Body of pancreas (tissue), 4 donors: ENCODE data around the gene TCEANC2. TPM values are rescaled to one million over a fixed set of nuclear protein-coding genes. Genes with fewer than 3 reads are reported as not detected.
"Not testable (repeated sequence)": the region's sequence is repeated elsewhere in the genome, so short reads cannot be mapped to it uniquely, and the experiment has no call there.

Experiments used
- ATAC-seq: fragments of 150-250 bp; one replicate; pipeline ENCODE4 v1.9.1; 2016
- DNase-seq, 4 donors: peaks; one replicate each; pipeline ENCODE4 v3.0.0-alpha.2; 2019
- H3K27ac ChIP-seq, 4 donors: fragments of 200-600 bp; sonication (generic); 1 replicate in 3 of 4; 2 replicates in 1 of 4; pipeline versions ENCODE4 v1.5.1 to v1.6.1; 2016 to 2019; ENCODE audit warnings: mild to moderate bottlenecking in 1 of 4, mixed read lengths in 1 of 4, moderate library complexity in 1 of 4
- H3K27me3 ChIP-seq, 2 donors: fragments of 200-600 bp; sonication (generic); one replicate each; pipeline ENCODE4 v1.6.0; 2016; ENCODE audit warnings: mild to moderate bottlenecking in 1 of 2
- H3K36me3 ChIP-seq, 2 donors: fragments of 200-600 bp; sonication (generic); replicated peaks in 1 of 2; 2 replicates each; pipeline ENCODE4 v1.5.1; 2016; ENCODE audit warnings: low read depth in 2 of 2; ENCODE audit not compliant: insufficient read depth in 1 of 2
- H3K4me1 ChIP-seq: fragments of 200-600 bp; sonication (generic); one replicate; pipeline ENCODE4 v1.6.0; 2016
- H3K4me3 ChIP-seq, 2 donors: fragments of 200-600 bp; sonication (generic); 1 replicate in 1 of 2; 2 replicates in 1 of 2; pipeline ENCODE4 v1.5.1; 2016 to 2019
- H3K9me3 ChIP-seq, 3 donors: fragments of 200-600 bp; sonication (generic); 1 replicate in 2 of 3; 2 replicates in 1 of 3; pipeline ENCODE4 v1.5.1; 2016
- POLR2A ChIP-seq, 3 donors: fragments of 450-650 bp; IDR thresholded peaks; one replicate each; pipeline ENCODE4 v1.6.1; 2016; ENCODE audit warnings: antibody characterized with exemption in 3 of 3, mild to moderate bottlenecking in 2 of 3
- WGBS, 2 donors: methylation state at CpG; one replicate each; pipeline ENCODE4 v1.1.5; 2017; 5-methylcytosine and 5-hydroxymethylcytosine counted together
- intact Hi-C: fragments of 100-400 bp; cut with DNase I; formaldehyde crosslinking; loops from one replicate; pipeline ENCODE4 v1.15.1; 2023
- total RNA-seq, 2 donors: library from RNA; depleted of rRNA; stranded (reverse); fragments of >200 nt; gene quantifications; one replicate each; pipeline ENCODE4 v1.1.0, GENCODE V29; 2016
- TF ChIP-seq, protein P1 (sequence below), 7 experiments: fragments of 450-650 bp in 4 of 7; fragments of 200-600 bp in 3 of 7; sonication (generic) in 3 of 7; IDR thresholded peaks; one replicate each; pipeline ENCODE4 v1.5.1; 2016 to 2019; ENCODE audit warnings: antibody characterized with exemption in 7 of 7

TCEANC2 gene
- 1 to 10 TPM; 1.3 to 2.9 TPM for total RNA-seq

GRCh38 chr1:54052934-54053744, at the start of gene TCEANC2, which contains the start of gene TMEM59:
Gene TCEANC2 (plus strand): TSS chr1:54053608. CDS start chr1:54054423, 815 bp downstream.
Gene TMEM59 (minus strand): TSS chr1:54053204. CDS start chr1:54053188, 16 bp downstream.
- DNase-seq (peak; percentile 97 to 99 (median 97)), ATAC-seq (peak; percentile 95)
- peak; percentile 62 to 90 (median 87) for TF ChIP-seq POLR2A (IDR thresholded peaks at IDR 0.05)
- TF ChIP-seq, protein P1, sequence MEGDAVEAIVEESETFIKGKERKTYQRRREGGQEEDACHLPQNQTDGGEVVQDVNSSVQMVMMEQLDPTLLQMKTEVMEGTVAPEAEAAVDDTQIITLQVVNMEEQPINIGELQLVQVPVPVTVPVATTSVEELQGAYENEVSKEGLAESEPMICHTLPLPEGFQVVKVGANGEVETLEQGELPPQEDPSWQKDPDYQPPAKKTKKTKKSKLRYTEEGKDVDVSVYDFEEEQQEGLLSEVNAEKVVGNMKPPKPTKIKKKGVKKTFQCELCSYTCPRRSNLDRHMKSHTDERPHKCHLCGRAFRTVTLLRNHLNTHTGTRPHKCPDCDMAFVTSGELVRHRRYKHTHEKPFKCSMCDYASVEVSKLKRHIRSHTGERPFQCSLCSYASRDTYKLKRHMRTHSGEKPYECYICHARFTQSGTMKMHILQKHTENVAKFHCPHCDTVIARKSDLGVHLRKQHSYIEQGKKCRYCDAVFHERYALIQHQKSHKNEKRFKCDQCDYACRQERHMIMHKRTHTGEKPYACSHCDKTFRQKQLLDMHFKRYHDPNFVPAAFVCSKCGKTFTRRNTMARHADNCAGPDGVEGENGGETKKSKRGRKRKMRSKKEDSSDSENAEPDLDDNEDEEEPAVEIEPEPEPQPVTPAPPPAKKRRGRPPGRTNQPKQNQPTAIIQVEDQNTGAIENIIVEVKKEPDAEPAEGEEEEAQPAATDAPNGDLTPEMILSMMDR (IDR thresholded peaks at IDR 0.05): peak in 3 of 7 experiments; percentile 24 to 31 (median 25)
- 0 to 1% methylated on average over 24 to 59 of the region's 59 CpGs for WGBS, 2 donors
- Histone ChIP-seq H3K9me3 (no peaks in the 10 kb centered on the region), H3K36me3 (no peaks in the 10 kb centered on the region), H3K27me3 (no peaks in the 10 kb centered on the region), H3K4me1 (peaks cover 45% of the 10 kb centered on the region), H3K27ac (peak within 1 kb of the TSS; percentile 82 to 96 (median 92)), H3K4me3 (peak within 1 kb of the TSS; percentile 70 to 82)
- intact Hi-C loops: loop anchor here (10.0 kb wide), 1 partner anchor 208 kb away; no protein-coding TSS in a partner anchor

- H3K4me3 ChIP-seq, H3K36me3 ChIP-seq, H3K27ac ChIP-seq, ATAC-seq, DNase-seq, H3K9me3 ChIP-seq, H3K4me1 ChIP-seq, intact Hi-C loops, H3K27me3 ChIP-seq: not testable (repeated sequence)
- 91 to 100% methylated on average over 2 to 18 of the region's 19 CpGs for whole genome bisulfite sequencing, 2 donors
Observed at GRCh38 chr1:54003750-54004480, 49.5 kb upstream of the TCEANC2 start.

GRCh38 chr1:54004481-54005049, 48.8 kb upstream of the TCEANC2 start:
- Histone ChIP-seq H3K4me1 (no peaks in the 10 kb centered on the region), H3K27ac (no peak overlapping the region), H3K36me3 (no peaks in the 10 kb centered on the region), H3K9me3 (no peaks in the 10 kb centered on the region), H3K27me3 (no peaks in the 10 kb centered on the region), H3K4me3 (no peak overlapping the region)
- DNase-seq (no peak), ATAC-seq (no peak)
- WGBS, 2 donors: 97 to 100% methylated on average over 1 to 26 of the region's 27 CpGs
- intact Hi-C loops: no loop called here
- no peak for TF ChIP-seq POLR2A (IDR thresholded peaks at IDR 0.05)
- TF ChIP-seq, protein P1 (IDR thresholded peaks at IDR 0.05): no peak

DNA sequence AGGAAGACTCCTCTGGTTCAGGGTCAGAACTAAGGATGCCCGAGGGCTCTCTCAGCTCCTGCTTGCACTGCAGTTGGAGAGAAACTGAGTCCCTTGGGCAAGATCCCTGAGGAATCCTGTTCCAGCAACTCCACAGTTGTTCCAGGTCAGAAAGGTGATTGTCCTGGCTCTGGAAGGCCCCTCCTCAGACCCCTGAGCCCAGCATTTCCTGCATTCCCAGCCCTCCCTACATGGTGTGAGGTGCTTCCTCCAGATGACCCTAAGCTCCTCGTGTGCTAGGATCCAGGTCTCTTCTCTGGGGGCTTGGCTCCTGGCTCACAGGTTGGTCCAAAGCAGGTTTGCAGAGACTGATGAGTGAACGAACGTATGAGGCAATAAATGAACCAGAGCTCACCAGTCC, 46.9 kb upstream of the TCEANC2 start:
- Histone ChIP-seq H3K9me3 (no peaks in the 10 kb centered on the region), H3K27me3 (no peaks in the 10 kb centered on the region), H3K27ac (no peak overlapping the region), H3K4me1 (no peaks in the 10 kb centered on the region), H3K4me3 (no peak overlapping the region), H3K36me3 (no peaks in the 10 kb centered on the region)
- no peak for TF ChIP-seq POLR2A (IDR thresholded peaks at IDR 0.05)
- TF ChIP-seq, protein P1 (IDR thresholded peaks at IDR 0.05): no peak
- intact Hi-C loops: no loop called here
- WGBS, 2 donors: 66 to 67% methylated on average over 4 of the region's 4 CpGs
- ATAC-seq (no peak), DNase-seq (no peak)

DNA sequence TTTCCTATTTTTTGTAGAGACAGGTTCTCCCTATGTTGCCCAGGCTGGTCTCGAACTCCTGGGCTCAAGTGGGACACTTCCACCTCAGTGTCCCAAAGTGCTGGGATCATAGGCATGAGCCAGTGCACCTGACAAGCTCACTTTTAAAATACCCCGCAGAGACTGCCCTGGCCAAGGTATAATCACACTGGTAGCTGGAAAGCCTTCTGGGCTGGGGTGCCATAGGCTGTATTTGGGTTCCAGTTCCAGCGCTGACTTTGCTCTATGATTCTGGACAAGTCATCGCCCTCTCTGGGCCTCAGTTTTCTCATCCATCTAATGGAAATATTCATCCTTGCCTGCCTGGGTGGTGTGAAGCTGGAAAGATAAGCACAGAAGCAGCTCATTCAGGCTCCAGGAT, 45.8 kb upstream of the TCEANC2 start:
- no peak overlapping the region for H3K4me3 ChIP-seq
- no peak for TF ChIP-seq POLR2A (IDR thresholded peaks at IDR 0.05)
- TF ChIP-seq, protein P1 (IDR thresholded peaks at IDR 0.05): no peak
- no peaks in the 10 kb centered on the region for H3K36me3 ChIP-seq
- no peaks in the 10 kb centered on the region for H3K9me3 ChIP-seq
- DNase-seq (no peak), ATAC-seq (no peak)
- intact Hi-C loops: no loop called here
- no peaks in the 10 kb centered on the region for H3K27me3 ChIP-seq
- no peaks in the 10 kb centered on the region for H3K4me1 ChIP-seq
- 69 to 83% methylated on average over 4 of the region's 4 CpGs for WGBS, 2 donors
- H3K27ac ChIP-seq: no peak overlapping the region
